C4-2B (cell line): ENCODE data around the gene TBX5.

Source experiments
- CTCF ChIP-seq: fragments of 450-650 bp; conservative IDR thresholded peaks from 2 replicates; pipeline ENCODE4 v1.5.1; 2017; ENCODE audit warnings: mild to moderate bottlenecking
- ZFX ChIP-seq: fragments of 450-650 bp; IDR thresholded peaks from 2 replicates; pipeline ENCODE4 v1.6.1; 2017

- TF ChIP-seq CTCF (no peak), ZFX (no peak)
Observed at GRCh38 chr12:114316076-114316475, 89.9 kb downstream of the TBX5 start.
